Activated CD8-positive, alpha-beta memory T cell treated with anti-CD3 and anti-CD28 coated beads, Interleukin-2, amount 50 U/mL, for 24 hours (primary cell): ENCODE data around the gene PUM1.

Source experiments
- DNase-seq: peaks from one replicate; pipeline ENCODE4 v3.0.0-alpha.2; 2020; ENCODE audit errors: extremely low read depth

Gene PUM1

GRCh38 chr1:30907481-30908315 is 157.8 kb downstream of the PUM1 start:
- DNase-seq, result no peak

- no peak for DNase-seq
These were observed 158.7 kb downstream of the PUM1 start for GRCh38 chr1:30906631-30907441.

GRCh38 chr1:30905916-30906620 is 159.4 kb downstream of the PUM1 start:
- DNase-seq, result no peak

GRCh38 chr1:30905403-30905802 is 160.1 kb downstream of the PUM1 start:
- no peak for DNase-seq

GRCh38 chr1:30904962-30905335 is 160.6 kb downstream of the PUM1 start:
- no peak for DNase-seq

GRCh38 chr1:30904191-30904961 is 161.1 kb downstream of the PUM1 start:
- DNase-seq, result no peak

- DNase-seq, result no peak
These were observed 162.0 kb downstream of the PUM1 start for GRCh38 chr1:30903343-30904034.

GRCh38 chr1:30902593-30903290 is 162.8 kb downstream of the PUM1 start:
- DNase-seq, result no peak

- no peak for DNase-seq
These were observed 163.5 kb downstream of the PUM1 start for GRCh38 chr1:30901798-30902581.

GRCh38 chr1:30900931-30901560 is 164.5 kb downstream of the PUM1 start:
- no peak for DNase-seq

- no peak for DNase-seq
These were observed 165.0 kb downstream of the PUM1 start for GRCh38 chr1:30900486-30900885.

- DNase-seq, result no peak
These were observed 165.7 kb downstream of the PUM1 start for GRCh38 chr1:30899577-30900389.

GRCh38 chr1:30898031-30898815 is 167.3 kb downstream of the PUM1 start:
- DNase-seq, result no peak

- DNase-seq, result no peak
These were observed 168.6 kb downstream of the PUM1 start for GRCh38 chr1:30896905-30897304.

GRCh38 chr1:30895944-30896660 is 169.4 kb downstream of the PUM1 start:
- no peak for DNase-seq

- DNase-seq, result no peak
These were observed 170.1 kb downstream of the PUM1 start for GRCh38 chr1:30895382-30895943.
